ENCODE results near the gene GGA2.
"Not testable (repeated sequence)": the region's sequence is repeated elsewhere in the genome, so short reads cannot be mapped to it uniquely, and the experiment has no call there.

GGA2 gene

DNA sequence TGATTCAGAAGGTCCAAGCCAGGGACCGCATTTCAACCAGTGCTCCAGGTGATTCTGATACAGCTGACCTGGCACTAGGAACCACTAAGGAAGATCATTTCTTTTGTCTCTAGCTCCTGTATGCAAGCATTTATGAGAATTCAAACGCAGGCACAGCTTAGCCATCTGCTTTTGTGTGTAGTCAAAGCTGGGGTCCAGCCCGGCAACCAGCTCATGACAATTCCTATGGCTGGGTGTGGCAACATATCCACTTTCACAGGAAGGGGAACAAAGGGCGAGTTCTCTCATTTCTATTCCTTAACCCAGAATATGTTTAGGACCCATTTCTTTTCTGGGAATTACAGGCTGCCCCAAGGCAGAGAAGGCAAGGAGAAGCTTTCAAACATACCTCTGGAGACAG, 30.0 kb downstream of the GGA2 start:
- Mint-ChIP-seq H3K27me3 (no peaks in the 10 kb centered on the region), H3K4me1 (peaks cover 6% of the 10 kb centered on the region), H3K27ac (peak overlapping the region; percentile 25), H3K9me3 (no peaks in the 10 kb centered on the region), H3K4me3 (no peak overlapping the region), H3K36me3 (peaks cover 77% of the 10 kb centered on the region)
- ATAC-seq: no peak

DNA sequence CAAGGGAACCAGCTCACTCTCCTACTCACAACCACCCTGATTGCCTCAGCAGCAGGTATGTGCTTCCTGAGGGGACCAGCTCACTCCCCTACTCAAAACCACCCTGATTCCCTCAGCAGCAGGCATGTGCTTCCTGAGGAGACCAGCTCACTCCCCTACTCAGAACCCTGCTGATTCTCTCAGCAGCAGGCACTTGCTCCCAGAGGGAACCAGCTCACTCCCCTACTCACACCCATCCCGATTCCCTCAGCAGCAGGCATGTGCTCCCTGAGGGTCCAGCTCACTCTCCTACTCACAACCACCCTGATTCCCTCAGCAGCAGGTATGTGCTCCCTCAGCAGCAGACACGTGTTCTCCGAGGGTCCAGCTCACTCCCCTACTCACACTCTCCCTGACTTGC, 31.2 kb downstream of the GGA2 start:
- Mint-ChIP-seq H3K36me3 (peaks cover 79% of the 10 kb centered on the region), H3K27me3 (no peaks in the 10 kb centered on the region), H3K27ac (peak overlapping the region; percentile 25), H3K4me1 (peaks cover 6% of the 10 kb centered on the region), H3K4me3 (no peak overlapping the region), H3K9me3 (no peaks in the 10 kb centered on the region)
- ATAC-seq: no peak

DNA sequence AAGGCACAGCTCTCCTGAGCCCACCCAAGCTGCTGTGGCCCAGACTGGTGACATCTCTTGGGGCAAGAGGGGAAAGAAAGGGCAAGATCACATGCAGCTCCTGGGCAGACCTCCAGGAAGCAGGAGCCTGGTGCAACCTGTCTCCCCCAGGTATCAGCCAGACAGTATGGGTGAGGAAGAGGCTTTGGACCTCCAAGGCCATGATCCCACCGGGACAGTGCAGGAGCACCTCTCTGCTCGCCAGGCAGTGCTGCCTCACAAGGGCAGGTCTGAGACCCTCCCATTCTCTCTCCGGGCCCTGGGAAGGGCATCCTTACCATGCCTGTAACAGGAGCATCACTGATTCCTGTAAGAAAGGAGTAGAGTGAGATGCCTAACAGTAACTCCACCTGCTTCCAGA, 31.7 kb downstream of the GGA2 start:
- Mint-ChIP-seq H3K9me3 (no peaks in the 10 kb centered on the region), H3K27me3 (no peaks in the 10 kb centered on the region), H3K4me1 (peaks cover 6% of the 10 kb centered on the region), H3K36me3 (peaks cover 84% of the 10 kb centered on the region), H3K27ac (no peak overlapping the region), H3K4me3 (no peak overlapping the region)
- no peak for ATAC-seq

DNA sequence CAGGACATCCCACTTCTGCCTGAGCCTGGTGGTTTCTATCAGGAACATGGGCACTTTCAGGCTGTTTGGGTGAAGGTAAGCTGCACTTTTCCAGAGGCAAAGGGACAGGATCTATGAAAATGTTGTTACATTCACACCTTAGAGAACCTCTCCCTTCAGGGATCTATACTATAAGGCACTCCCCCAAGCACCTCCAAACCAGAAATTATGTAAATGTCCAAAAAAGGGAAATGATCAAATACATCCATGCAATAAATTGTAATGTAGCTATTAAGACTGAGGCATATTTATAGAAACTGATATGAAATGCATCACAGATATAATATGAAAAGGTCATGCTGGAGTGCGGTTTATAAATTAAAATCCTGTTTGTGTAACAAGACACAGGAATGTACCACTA, 34.0 kb downstream of the GGA2 start:
- Mint-ChIP-seq H3K27ac (peak overlapping the region; percentile 27), H3K36me3 (peaks cover 62% of the 10 kb centered on the region)

DNA sequence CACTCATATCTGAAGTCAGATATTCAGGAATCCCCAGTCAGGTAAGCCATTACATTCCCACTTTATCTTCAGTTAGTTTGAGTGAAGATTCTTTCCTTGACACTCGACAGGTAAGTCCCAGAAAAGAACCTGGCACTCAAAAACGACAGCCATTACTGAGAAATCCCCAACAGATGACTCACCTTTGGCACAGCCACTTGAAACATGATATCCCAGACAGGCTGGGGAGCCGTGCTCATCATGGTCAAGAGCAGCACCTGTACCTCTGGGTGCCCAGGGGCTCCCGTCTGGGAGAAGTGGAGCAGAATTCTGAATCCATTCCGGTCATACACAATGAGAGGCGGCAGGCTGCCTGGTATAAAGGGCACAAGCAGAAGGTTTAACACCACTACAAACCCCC, 40.5 kb downstream of the GGA2 start:
- Mint-ChIP-seq H3K27me3 (no peaks in the 10 kb centered on the region), H3K27ac (no peak overlapping the region), H3K4me3 (no peak overlapping the region), H3K4me1 (no peaks in the 10 kb centered on the region), H3K9me3 (no peaks in the 10 kb centered on the region), H3K36me3 (peaks cover 63% of the 10 kb centered on the region)
- no peak for ATAC-seq

More for the DNA sequence above, 34.0 kb downstream of the GGA2 start:
- H3K27me3 Mint-ChIP-seq: no peaks in the 10 kb centered on the region
- no peak overlapping the region for H3K4me3 Mint-ChIP-seq
- ATAC-seq: no peak
- H3K4me1 Mint-ChIP-seq: no peaks in the 10 kb centered on the region
- H3K9me3 Mint-ChIP-seq: no peaks in the 10 kb centered on the region

DNA sequence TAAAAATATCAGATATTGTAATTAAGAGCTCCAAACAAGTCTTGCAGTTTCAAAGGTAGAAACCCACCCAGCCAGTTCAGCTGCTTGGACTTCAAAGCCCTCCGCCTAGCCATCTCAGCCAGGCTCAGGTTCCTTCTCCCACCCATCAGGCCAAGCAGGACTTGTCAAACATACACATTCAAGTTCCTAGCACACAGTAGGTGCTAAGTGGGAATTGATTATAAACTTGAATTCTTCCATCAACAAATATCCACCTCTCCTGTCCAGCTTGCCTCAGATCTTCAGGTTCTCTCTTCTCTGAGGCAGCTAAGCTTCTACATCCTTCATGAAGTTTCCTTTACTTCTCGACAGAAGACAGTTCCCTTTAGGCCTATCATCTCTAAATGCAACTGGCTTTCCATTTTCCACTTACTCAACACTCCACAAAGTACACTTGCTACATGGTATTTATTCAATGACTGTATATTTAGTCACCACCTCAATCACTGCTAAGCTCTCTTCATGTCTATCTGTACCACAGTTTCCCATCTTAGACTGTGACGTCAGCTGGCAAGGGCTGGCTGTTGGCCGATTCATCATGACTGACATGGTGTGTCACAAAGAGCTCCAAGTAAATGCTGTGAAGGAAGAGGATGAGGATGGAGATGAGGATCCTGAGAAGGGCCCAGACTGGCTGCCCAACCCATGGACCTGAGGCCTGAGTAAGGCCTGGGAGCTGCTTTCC, 44.0 kb downstream of the GGA2 start:
- H3K4me3 Mint-ChIP-seq: no peak overlapping the region
- no peak for ATAC-seq
- no peaks in the 10 kb centered on the region for H3K9me3 Mint-ChIP-seq
- H3K27ac Mint-ChIP-seq: no peak overlapping the region
- peaks cover 61% of the 10 kb centered on the region for H3K36me3 Mint-ChIP-seq
- no peaks in the 10 kb centered on the region for H3K27me3 Mint-ChIP-seq
- no peaks in the 10 kb centered on the region for H3K4me1 Mint-ChIP-seq

DNA sequence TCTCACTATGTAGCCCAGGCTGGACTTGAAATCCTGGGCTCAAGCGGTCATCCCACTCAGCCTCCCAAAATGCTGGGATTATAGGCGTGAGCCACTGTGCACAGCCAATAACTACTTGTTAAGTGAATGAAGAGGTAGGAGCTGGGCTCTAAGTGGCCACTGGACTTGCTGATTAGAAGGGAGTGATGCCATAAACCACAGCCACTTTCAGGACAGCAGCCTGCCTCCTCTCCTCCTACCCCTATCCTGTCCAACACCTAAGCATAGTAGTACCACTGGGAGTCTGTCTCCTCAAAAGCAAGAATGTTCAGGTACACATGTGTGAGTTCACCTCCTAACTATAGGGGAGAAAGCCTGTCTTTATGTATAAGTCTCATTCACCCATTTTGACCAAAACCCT, 45.1 kb downstream of the GGA2 start:
- Mint-ChIP-seq H3K36me3 (peaks cover 57% of the 10 kb centered on the region), H3K9me3 (no peaks in the 10 kb centered on the region), H3K27me3 (no peaks in the 10 kb centered on the region), H3K4me1 (no peaks in the 10 kb centered on the region), H3K4me3 (no peak overlapping the region), H3K27ac (no peak overlapping the region)
- ATAC-seq: no peak

DNA sequence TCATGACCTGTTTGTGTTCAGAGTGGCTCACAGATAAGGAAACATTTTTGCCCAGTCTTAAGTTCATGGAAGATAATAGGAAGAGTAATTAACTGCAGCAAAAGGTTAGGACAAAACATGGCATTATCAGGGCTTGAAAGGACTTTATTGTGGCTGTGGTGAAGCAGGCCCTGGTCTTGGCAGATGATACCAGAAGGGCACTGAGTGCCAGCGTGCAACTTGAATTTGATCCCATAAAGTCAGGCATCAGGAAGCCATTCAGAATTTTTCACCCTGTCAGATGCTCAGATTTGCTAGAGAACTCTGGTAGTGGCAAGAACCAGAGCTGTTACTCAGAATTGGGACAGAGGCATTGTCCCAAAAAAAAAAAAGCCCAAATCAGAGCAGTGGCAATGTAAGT, 46.1 kb downstream of the GGA2 start:
- Mint-ChIP-seq H3K27ac (no peak overlapping the region), H3K36me3 (peaks cover 47% of the 10 kb centered on the region)

DNA sequence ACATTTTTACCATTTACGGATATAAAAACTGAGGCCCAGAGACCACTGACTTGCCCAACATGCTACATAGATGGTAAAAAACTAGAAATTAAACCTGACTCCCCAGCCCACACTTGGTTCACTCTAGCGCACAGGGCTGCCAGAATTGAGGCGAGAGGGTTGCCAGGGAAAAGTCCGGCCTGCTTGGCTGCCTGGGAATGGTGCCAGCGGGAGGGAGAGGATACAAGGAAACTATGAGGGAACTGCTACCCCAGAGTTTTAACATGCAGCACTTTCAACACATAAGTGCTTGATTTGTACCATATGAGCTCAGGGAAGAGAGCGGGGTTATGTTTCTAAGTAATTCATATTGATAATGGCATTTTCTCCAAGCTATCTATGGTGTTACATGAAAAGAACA, 47.3 kb downstream of the GGA2 start:
- not testable (repeated sequence) for ATAC-seq, H3K4me3 Mint-ChIP-seq, H3K4me1 Mint-ChIP-seq, H3K9me3 Mint-ChIP-seq, H3K27me3 Mint-ChIP-seq, H3K27ac Mint-ChIP-seq
- peaks cover 37% of the 10 kb centered on the region for H3K36me3 Mint-ChIP-seq

More for the DNA sequence above, 46.1 kb downstream of the GGA2 start:
- H3K4me1 Mint-ChIP-seq: no peaks in the 10 kb centered on the region
- no peaks in the 10 kb centered on the region for H3K27me3 Mint-ChIP-seq
- no peaks in the 10 kb centered on the region for H3K9me3 Mint-ChIP-seq
- no peak overlapping the region for H3K4me3 Mint-ChIP-seq
- no peak for ATAC-seq

DNA sequence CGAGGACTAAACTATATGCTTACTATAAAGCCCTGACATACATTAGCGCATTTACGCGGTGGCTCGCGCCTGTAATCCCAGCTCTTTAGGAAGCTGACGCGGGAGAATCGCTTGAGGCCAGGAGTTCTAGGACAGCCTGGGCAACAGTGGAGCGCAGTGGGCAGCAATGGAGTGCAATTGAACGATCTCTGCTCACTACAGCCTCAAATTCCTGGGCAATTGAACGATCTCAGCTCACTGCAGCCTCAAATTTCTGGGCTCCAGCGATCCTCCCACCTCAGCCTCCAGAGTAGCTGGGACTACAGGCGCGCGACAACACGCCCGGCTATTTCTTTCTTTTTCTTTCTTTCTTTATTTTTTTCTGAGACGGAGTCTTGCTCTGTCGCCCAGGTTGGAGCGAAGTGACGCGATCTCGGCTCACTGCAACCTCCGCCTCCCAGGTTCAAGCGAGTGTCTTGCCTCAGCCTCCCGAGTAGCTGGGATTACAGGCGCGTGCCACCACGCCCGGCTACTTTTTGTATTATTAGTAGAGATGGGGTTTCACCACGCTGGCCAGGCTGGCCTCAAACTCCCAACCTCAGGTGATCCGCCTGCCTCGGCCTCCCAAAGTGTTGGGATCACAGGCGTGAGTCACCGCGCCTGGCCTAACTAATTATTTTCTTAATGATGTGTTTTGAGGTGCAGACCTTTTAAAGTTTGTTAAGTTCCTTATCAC, 56.8 kb downstream of the GGA2 start:
- peaks cover 40% of the 10 kb centered on the region for H3K4me1 Mint-ChIP-seq
- no peak for ATAC-seq

DNA sequence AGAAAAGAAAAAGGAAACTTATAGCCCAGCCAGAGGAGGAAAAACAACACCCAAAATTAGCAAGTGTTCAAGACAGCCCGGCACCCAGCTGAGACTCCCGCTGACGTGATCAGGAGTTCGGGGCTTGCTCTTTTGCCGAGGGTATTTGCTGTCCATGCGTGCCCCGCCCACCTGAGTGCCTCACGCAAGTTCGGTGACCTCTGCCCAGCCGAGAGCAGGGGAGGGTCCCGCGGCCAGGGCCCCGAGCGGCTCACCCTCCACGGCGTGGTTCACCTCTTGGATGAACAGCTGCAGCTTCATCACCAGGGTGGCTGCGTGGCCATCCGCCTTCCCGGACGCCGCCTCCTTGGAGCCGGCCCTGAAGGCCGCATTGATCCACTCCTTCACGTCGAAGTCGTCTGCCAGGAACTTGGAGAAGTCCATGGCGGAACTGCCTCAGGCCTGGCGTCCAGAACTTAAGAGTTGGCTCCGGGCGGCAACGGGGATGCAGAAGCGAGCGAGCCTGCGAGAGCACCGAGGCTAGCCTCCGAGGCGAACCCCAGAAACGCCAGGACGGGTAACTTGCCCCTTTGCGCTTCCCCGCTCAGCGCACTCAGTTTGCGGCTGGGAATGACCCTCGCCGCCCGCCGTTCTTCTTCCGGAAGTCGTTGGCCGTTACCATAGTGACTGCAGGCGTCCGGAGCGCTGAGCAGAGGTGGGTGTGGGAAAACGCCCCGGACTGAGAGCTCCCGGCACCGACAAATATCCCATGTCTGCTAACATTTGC, 57.5 kb downstream of the GGA2 start, which contains the start of gene COG7:
Gene COG7 (minus strand): TSS at position 618 of the 766 bp plus-strand sequence. CDS start 195 bp downstream, at position 423.
- Mint-ChIP-seq H3K4me1 (peaks cover 44% of the 10 kb centered on the region), H3K27ac (peak within 1 kb of the TSS; percentile 90), H3K36me3 (peaks cover 8% of the 10 kb centered on the region), H3K27me3 (no peaks in the 10 kb centered on the region), H3K4me3 (peak within 1 kb of the TSS; percentile 85), H3K9me3 (no peaks in the 10 kb centered on the region)
- peak; percentile 93 for ATAC-seq

More for the DNA sequence above, 56.8 kb downstream of the GGA2 start:
- Mint-ChIP-seq H3K27ac (peak overlapping the region; percentile 90), H3K27me3 (no peaks in the 10 kb centered on the region), H3K36me3 (peaks cover 3% of the 10 kb centered on the region), H3K9me3 (no peaks in the 10 kb centered on the region), H3K4me3 (peak overlapping the region; percentile 85)

DNA sequence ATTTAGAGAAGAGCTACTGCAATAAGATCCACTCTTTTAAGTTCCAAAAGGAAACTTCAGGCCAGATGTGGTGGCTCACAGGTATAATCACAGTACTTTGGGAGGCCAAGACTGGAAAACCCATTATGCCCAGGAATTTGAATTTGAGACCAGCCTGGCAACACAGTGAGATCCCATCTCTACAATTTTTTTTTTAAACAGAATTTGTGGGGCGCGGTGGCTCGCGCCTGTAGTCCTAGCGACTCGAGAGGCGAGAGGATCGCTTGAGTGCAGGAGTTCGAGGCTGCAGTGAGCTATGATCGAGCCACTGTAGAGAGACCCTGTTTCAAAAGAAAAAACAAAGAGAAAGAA, 58.1 kb downstream of the GGA2 start:
- H3K27me3 Mint-ChIP-seq: no peaks in the 10 kb centered on the region
- peaks cover 8% of the 10 kb centered on the region for H3K36me3 Mint-ChIP-seq
- peak; percentile 4 for ATAC-seq
- H3K4me1 Mint-ChIP-seq: peaks cover 44% of the 10 kb centered on the region
- H3K9me3 Mint-ChIP-seq: no peaks in the 10 kb centered on the region
- peak overlapping the region; percentile 90 for H3K27ac Mint-ChIP-seq
- H3K4me3 Mint-ChIP-seq: peak overlapping the region; percentile 85

DNA sequence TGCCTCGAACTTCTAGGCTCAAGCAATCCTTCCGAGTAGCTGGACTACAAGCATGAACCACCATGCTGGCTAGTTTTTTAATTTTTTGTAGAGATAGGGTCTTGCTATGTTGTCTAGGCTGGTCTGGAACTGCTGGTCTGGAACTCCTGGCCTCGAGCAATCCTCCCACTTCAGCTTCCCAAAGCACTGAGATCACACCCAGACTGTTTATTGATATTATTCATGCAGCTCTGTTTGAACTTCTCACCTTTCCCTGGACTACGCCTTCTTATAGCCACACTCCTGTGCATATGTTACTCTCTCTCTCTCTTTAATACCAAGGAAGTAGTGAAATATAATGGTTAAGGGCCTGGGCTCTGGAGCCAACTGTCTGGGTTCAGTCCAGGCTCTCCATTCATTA, 61.9 kb downstream of the GGA2 start:
- H3K27ac Mint-ChIP-seq: no peak overlapping the region
- no peak overlapping the region for H3K4me3 Mint-ChIP-seq
- H3K36me3 Mint-ChIP-seq: peaks cover 16% of the 10 kb centered on the region
- H3K27me3 Mint-ChIP-seq: no peaks in the 10 kb centered on the region
- peaks cover 34% of the 10 kb centered on the region for H3K4me1 Mint-ChIP-seq
- no peak for ATAC-seq
- no peaks in the 10 kb centered on the region for H3K9me3 Mint-ChIP-seq

DNA sequence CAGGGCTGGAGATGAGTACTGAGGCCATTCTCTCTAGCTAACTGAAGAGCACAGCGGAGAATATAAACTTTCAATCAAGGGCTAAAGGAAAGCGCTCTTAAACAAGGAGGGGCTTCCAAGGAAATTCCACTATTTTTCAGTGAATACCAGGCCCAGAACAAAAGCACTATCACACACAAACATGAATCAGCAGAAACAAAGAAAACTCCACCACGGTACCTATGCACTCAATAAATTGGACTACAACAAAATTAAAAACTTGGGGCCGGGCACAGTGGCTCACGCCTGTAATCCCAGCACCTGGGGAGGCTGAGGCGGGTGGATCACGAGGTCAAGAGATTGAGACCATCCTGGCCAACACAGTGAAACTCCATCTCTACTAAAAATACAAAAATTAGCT, 72.8 kb downstream of the GGA2 start:
- H3K36me3 Mint-ChIP-seq: peaks cover 55% of the 10 kb centered on the region
- not testable (repeated sequence) for ATAC-seq

DNA sequence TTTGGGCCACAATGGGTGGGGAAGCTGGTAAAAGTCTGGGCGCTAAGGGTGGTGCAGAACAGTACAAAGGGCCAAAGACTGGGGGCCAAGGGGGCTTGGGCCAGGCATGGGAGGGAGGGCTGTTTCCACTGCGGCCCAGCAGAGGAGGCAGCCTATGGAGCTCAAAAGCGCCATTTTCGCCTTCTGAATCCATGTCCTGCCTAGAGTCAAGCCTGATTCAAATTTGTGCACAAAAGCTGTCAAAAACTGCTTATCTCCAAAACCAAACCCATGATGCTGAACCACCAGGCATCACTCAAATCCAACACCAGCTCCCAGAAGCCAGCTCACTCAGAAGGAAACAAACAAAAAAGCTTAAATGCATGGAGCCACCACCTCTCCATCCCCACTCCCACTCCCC, 73.3 kb downstream of the GGA2 start:
- H3K36me3 Mint-ChIP-seq: peaks cover 55% of the 10 kb centered on the region
- H3K9me3 Mint-ChIP-seq: no peaks in the 10 kb centered on the region
- no peaks in the 10 kb centered on the region for H3K27me3 Mint-ChIP-seq
- H3K4me1 Mint-ChIP-seq: no peaks in the 10 kb centered on the region
- no peak overlapping the region for H3K4me3 Mint-ChIP-seq
- ATAC-seq: no peak
- no peak overlapping the region for H3K27ac Mint-ChIP-seq

More for the DNA sequence above, 72.8 kb downstream of the GGA2 start:
- H3K27ac Mint-ChIP-seq, H3K4me3 Mint-ChIP-seq, H3K4me1 Mint-ChIP-seq, H3K27me3 Mint-ChIP-seq, H3K9me3 Mint-ChIP-seq: not testable (repeated sequence)

Data from stimulated activated memory B cell treated with anti-CD40 and anti-IgM and Interleukin-4, amounts not matched to agents 10 μg/mL and 1 μg/mL and 100 μg/mL, for 72 hours (primary cell).